Vagina (tissue), 2 donors: ENCODE measurements around the gene RNASEH1. TPM values are rescaled to one million over a fixed set of nuclear protein-coding genes. Genes with fewer than 3 reads are reported as not detected.
A peak's percentile ranks its signal among the peaks of the same experiment; 100 is the strongest.
"Not testable (repeated sequence)": the region's sequence is repeated elsewhere in the genome, so short reads cannot be mapped to it uniquely, and the experiment has no call there.

Experiments used
- DNase-seq, 2 donors: peaks; one replicate each; pipeline ENCODE4 v3.0.0-alpha.2; 2017; ENCODE audit errors: extremely low spot score in 2 of 2
- H3K27ac ChIP-seq: fragments of 200-600 bp; sonication (generic); one replicate; pipeline ENCODE4 v1.5.1; 2019
- H3K27me3 ChIP-seq: fragments of 200-600 bp; sonication (generic); one replicate; pipeline ENCODE4 v1.5.1; 2019
- H3K36me3 ChIP-seq, 2 donors: fragments of 200-600 bp; sonication (generic); one replicate each; pipeline ENCODE4 v1.5.1; 2017 to 2019
- H3K4me1 ChIP-seq: fragments of 200-600 bp; sonication (generic); one replicate; pipeline ENCODE4 v1.5.1; 2019
- H3K4me3 ChIP-seq, 2 donors: fragments of 200-600 bp; sonication (generic); 1 replicate in 1 of 2; 2 replicates in 1 of 2; pipeline ENCODE4 v1.5.1; 2016 to 2019
- H3K9me3 ChIP-seq: fragments of 200-600 bp; sonication (generic); one replicate; pipeline ENCODE4 v1.5.1; 2019
- CTCF ChIP-seq, 3 experiments: fragments of 450-650 bp in 2 of 3; fragments of 200-600 bp in 1 of 3; sonication (generic) in 1 of 3; IDR thresholded peaks; one replicate each; pipeline ENCODE4 v1.5.1; 2017 to 2019; ENCODE audit warnings: antibody characterized with exemption in 3 of 3, mild to moderate bottlenecking in 2 of 3, moderate library complexity in 2 of 3
- POLR2A ChIP-seq, 2 donors: fragments of 450-650 bp; IDR thresholded peaks; one replicate each; pipeline ENCODE4 v1.6.1; 2017; ENCODE audit warnings: antibody characterized with exemption in 2 of 2, mild to moderate bottlenecking in 2 of 2, moderate library complexity in 2 of 2
- POLR2AphosphoS5 ChIP-seq, 2 donors: sonication (generic); formaldehyde crosslinking; IDR thresholded peaks; one replicate each; pipeline ENCODE4 v1.9.0; 2017; ENCODE audit warnings: antibody characterized with exemption in 2 of 2, mild to moderate bottlenecking in 2 of 2, low read depth in 1 of 2; ENCODE audit not compliant: insufficient read depth in 1 of 2
- intact Hi-C: fragments of 100-400 bp; cut with DNase I; formaldehyde crosslinking; loops from one replicate; pipeline ENCODE4 v1.15.1; 2023
- total RNA-seq: library from RNA; depleted of rRNA; stranded (reverse); fragments of >200 nt; gene quantifications from one replicate; pipeline ENCODE4 v1.2.3, GENCODE V29; 2016

RNASEH1 gene
- total RNA-seq, 1 donor from 2014 or later: 17.2 TPM

- Histone ChIP-seq H3K9me3 (no peaks in the 10 kb centered on the region), H3K27me3 (no peaks in the 10 kb centered on the region), H3K36me3 (peaks cover 0 to 40% of the 10 kb centered on the region in 2 donors), H3K27ac (peak overlapping the region; percentile 91), H3K4me1 (peaks cover 50% of the 10 kb centered on the region), H3K4me3 (peak overlapping the region; percentile 85 to 95)
- no peak for DNase-seq
- TF ChIP-seq POLR2AphosphoS5 (IDR thresholded peaks at IDR 0.05; ENCODE audit: insufficient read depth in 1 of 2, low read depth in 1 of 2): no peak
- no peak for TF ChIP-seq POLR2A (IDR thresholded peaks at IDR 0.05)
- no peak for TF ChIP-seq CTCF (IDR thresholded peaks at IDR 0.05)
- intact Hi-C loops: loop anchor here (1.0 to 10.0 kb wide), 2 partner anchors 17 to 1921 kb away; partner anchors contain the start of gene RNASEH1
These were observed 17.6 kb upstream of the RNASEH1 start for GRCh38 chr2:3575534-3576262.

- DNase-seq: peak in 1 of 2 donors; percentile 77
- intact Hi-C loops: loop anchor here (10.0 kb wide), 1 partner anchor 1919 kb away; no protein-coding TSS in a partner anchor
- TF ChIP-seq POLR2AphosphoS5 (IDR thresholded peaks at IDR 0.05; ENCODE audit: insufficient read depth in 1 of 2, low read depth in 1 of 2): no peak
- TF ChIP-seq POLR2A (IDR thresholded peaks at IDR 0.05): no peak
- no peak for TF ChIP-seq CTCF (IDR thresholded peaks at IDR 0.05)
These were observed 16.0 kb upstream of the RNASEH1 start for GRCh38 chr2:3574155-3574554.

GRCh38 chr2:3572620-3573019 lies 14.5 kb upstream of the RNASEH1 start:
- TF ChIP-seq CTCF (IDR thresholded peaks at IDR 0.05) (no peak), POLR2A (IDR thresholded peaks at IDR 0.05) (no peak), POLR2AphosphoS5 (IDR thresholded peaks at IDR 0.05; ENCODE audit: insufficient read depth in 1 of 2, low read depth in 1 of 2) (no peak)
- intact Hi-C loops: loop anchor here (10.0 kb wide), 1 partner anchor 1918 kb away; no protein-coding TSS in a partner anchor

More at GRCh38 chr2:3574155-3574554, 16.0 kb upstream of the RNASEH1 start:
- Histone ChIP-seq H3K27ac (no peak overlapping the region), H3K4me1 (peaks cover 38% of the 10 kb centered on the region), H3K4me3 (no peak overlapping the region), H3K36me3 (peaks cover 0 to 24% of the 10 kb centered on the region in 2 donors), H3K27me3 (no peaks in the 10 kb centered on the region), H3K9me3 (no peaks in the 10 kb centered on the region)

GRCh38 chr2:3571284-3571683 lies 13.2 kb upstream of the RNASEH1 start:
- H3K4me1 ChIP-seq: peaks cover 12% of the 10 kb centered on the region
- intact Hi-C loops: loop anchor here (10.0 kb wide), 1 partner anchor 1916 kb away; no protein-coding TSS in a partner anchor
- H3K27ac ChIP-seq: no peak overlapping the region
- no peak overlapping the region for H3K4me3 ChIP-seq
- H3K36me3 ChIP-seq: no peaks in the 10 kb centered on the region
- DNase-seq: no peak
- H3K27me3 ChIP-seq: no peaks in the 10 kb centered on the region
- H3K9me3 ChIP-seq: no peaks in the 10 kb centered on the region
- no peak for TF ChIP-seq POLR2A (IDR thresholded peaks at IDR 0.05)
- no peak for TF ChIP-seq POLR2AphosphoS5 (IDR thresholded peaks at IDR 0.05; ENCODE audit: insufficient read depth in 1 of 2, low read depth in 1 of 2)
- TF ChIP-seq CTCF (IDR thresholded peaks at IDR 0.05): no peak

More at GRCh38 chr2:3572620-3573019, 14.5 kb upstream of the RNASEH1 start:
- no peak for DNase-seq
- no peaks in the 10 kb centered on the region for H3K9me3 ChIP-seq
- no peak overlapping the region for H3K4me3 ChIP-seq
- H3K27ac ChIP-seq: no peak overlapping the region
- H3K36me3 ChIP-seq: peaks cover 0 to 13% of the 10 kb centered on the region in 2 donors
- peaks cover 25% of the 10 kb centered on the region for H3K4me1 ChIP-seq
- H3K27me3 ChIP-seq: no peaks in the 10 kb centered on the region

GRCh38 chr2:3569656-3570055 lies 11.5 kb upstream of the RNASEH1 start:
- not testable (repeated sequence) for H3K4me1 ChIP-seq, H3K4me3 ChIP-seq, H3K36me3 ChIP-seq, DNase-seq, H3K9me3 ChIP-seq, H3K27me3 ChIP-seq, H3K27ac ChIP-seq
- intact Hi-C loops: loop anchor here (10.0 kb wide), 1 partner anchor 1915 kb away; no protein-coding TSS in a partner anchor
